Stimulated activated CD4-positive, alpha-beta T cell treated with anti-CD3 and anti-CD28 coated beads, Interleukin-4, amount 100 ng/mL, for 4 hours (primary cell): ENCODE measurements around the gene NPHP4.

Experiments used
- DNase-seq, 2 experiments: peaks; one replicate each; pipeline ENCODE4 v3.0.0-alpha.2; 2020

NPHP4 gene

DNA sequence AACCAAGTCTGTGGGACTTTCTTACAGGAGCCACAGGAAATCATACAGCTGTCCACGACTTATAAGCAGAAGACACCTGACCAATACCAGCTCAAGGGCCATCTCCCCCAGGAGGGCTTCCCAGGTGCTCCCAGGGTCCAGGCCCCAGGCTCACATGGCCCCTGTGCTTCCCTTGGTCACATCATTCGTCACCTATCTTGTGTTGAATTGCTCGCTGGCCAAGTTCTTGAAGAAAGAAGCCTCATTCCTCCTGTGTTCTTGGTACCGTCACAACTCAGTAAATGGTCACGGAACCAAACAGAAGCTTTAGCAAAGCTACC, 3.0 kb downstream of the NPHP4 start:
- DNase-seq: no peak

DNA sequence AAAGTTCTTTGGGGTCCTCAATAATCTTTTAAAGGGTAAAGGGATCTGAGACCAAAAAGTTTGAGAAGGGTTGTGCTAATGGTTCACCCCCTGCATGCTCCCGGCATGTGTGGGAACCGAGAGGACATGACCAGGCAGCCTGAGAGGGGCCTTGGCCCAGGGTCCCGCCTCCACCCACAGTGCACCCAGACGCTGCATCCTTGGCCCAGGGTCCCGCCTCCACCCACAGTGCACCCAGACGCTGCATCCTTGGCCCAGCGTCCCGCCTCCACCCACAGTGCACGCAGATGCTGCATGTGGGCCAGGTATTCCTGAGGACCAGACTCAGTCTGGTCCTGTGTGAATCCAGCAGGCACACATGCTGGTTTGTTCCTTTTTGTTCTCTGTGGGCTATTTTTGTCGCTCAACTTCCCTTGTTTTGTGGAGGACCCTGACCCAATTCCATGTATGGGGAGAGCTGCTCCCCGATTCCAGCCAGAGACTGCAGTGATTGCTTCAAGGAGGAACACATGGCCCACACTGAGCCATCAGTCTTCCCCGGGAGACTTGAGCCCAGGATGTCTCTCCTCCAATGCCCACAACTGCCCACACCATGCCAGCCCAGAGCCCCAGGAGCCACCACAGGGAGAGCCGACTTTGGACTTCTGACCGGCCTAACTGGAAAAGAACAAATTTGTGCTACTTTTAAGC, 3.5 kb downstream of the NPHP4 start:
- DNase-seq: no peak

DNA sequence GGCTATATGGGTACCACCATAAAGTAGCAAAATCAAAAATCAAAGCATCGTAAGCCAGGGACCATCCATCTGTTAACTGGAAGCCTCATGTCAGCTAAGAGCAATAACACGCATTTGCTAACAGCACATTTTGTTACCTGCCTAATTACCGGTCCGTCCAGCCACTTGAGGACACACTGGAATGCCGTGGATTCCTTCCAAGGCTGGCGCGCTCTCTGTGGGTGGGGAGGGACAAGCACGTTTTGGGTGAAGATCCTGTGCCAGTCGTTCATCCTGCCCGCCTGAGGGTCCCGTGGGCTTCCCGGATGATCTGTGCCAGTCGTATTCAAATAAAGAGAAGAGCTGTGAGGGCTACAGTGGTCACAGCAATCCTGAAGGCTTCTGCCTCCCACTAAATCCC, 6.2 kb downstream of the NPHP4 start:
- DNase-seq: no peak

DNA sequence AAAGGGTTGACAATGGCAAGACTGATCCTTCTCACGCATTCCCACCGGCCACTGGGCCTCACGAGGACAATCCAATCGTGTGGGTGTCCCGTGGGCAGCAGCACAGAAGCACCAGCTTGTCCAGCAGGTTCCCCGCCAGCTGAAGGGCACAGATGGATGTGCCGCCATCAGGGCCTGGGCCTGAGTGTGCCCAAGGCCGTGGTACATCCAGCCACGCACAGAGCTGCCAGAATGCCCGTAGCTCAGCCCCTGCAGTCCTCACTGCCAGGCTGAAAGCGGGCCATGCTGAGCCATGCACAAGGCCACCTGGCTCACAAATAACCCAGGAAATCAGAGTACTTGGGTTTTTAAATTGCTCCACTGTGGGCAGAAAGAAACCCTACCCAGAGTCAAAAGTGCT, 7.0 kb downstream of the NPHP4 start:
- DNase-seq: no peak

DNA sequence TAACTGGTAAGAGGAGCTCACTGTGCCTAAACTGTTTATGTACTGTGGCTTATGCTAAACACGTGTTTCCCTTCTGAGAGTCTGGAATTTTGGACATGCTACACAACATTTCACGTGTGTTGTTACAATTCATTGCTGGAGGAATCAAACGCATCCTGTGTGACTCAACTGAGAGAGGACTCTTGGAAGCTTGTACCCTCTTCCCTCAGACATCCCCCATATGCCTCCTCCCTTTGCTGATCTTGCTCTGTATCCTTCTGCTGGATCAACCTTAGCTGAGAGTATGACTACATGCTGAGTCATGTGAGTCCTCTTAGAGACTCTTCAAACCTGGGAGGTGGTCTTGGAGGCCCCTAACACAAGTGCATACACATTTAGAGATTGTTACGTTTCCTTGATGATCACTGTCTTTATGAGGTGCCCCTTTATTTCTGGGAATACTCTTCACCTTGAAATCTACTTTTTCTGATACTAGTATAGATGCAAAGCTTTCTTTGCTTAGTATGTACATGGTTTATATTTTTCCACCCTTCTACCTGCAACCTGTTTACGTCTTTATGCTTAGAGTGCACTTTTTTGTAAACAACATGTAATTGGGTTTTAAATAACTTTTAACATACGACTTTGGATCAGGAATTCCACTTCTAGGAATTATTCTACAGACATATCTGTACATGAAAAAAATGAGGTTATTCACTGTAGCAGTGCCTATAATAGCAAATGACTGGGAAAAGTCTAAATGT, 8.7 kb downstream of the NPHP4 start:
- no peak for DNase-seq

DNA sequence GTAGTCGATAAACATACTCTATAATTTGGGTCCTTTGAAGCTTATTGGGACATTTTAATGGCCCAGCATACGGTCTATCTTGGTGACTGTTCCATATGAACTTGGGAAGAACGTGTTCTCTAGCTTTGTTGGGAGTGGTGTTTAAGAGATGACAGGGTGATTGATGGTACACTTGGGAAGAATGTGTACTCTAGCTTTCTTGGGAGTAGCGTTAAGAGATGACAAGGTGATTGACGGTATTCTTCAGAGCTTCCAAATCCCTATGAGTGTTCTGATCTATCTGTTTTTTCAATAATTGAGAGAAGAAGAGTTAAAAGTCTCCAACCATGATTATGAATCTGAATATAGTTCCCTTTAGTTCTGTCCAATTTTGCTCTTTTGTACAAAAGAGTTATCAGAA, 9.4 kb downstream of the NPHP4 start:
- DNase-seq: no peak

DNA sequence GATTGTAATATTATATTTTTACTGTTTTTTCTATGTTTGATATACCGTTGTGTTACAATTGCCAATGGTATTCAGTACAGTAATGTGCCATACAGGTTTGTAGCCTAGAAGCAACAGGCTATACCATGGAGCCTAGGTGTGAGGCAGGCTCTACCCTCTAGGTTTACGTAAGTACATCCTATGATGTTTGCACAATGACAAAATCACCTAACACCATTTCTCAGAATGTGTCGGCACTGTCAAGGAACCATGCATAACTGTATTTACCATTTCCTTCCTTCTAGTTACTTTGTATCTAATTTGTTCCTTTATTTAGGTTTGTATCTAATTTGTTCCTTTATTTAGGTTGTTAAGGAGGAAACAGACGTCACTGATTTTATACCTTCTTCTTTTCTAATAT, 9.9 kb downstream of the NPHP4 start:
- DNase-seq: no peak

DNA sequence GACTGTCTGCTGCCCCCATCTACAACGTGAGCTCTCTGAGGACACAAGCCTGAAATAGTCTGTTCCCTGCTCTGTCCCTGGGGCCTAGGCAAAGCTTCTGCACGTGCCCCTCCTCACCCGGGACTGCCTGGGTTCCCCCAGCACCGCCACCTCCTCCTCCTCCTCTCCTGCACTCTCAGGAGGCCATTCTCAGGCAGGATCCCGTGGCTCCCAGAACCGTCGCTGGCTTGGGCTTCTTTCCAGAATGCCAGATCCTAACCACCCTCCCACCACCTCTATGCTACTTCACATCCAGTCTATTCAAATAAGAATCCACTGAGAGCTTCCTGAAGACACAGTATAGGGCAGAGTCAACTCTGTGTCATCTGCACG, 11.2 kb downstream of the NPHP4 start:
- no peak for DNase-seq

DNA sequence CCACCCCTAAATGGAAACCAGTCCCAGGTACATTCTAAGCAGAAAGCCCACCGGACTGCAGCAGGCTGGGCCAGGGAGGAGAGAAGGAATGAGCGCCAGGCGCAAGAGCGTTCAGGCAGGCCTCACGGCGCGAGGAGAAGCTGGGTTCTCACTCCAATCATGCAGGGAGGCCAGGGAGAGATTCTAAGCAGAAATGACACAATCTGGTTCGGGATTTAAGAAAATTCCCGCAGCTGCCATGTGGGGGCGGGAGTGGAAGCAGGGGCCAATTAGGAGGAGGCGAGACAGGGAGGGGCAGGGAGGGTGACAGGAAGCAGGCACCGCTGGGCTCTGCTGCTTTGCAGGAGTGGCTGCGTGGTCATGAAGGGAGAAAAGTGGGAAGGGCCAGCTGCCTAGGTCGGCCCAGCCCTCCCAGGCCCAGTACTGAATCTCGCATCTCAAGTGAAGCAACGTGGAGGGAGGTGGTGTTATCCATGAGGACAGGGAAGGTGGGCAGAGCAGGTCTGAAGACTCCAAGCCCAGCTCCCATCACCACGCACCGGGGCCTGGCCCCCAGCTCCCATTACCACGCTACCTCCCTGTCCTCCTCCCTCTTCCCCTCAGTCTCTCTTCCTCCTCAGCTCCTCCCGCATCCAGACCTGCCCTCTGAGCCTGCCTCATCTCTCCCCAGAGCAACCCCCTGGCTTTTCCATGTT, 11.8 kb downstream of the NPHP4 start:
- no peak for DNase-seq

DNA sequence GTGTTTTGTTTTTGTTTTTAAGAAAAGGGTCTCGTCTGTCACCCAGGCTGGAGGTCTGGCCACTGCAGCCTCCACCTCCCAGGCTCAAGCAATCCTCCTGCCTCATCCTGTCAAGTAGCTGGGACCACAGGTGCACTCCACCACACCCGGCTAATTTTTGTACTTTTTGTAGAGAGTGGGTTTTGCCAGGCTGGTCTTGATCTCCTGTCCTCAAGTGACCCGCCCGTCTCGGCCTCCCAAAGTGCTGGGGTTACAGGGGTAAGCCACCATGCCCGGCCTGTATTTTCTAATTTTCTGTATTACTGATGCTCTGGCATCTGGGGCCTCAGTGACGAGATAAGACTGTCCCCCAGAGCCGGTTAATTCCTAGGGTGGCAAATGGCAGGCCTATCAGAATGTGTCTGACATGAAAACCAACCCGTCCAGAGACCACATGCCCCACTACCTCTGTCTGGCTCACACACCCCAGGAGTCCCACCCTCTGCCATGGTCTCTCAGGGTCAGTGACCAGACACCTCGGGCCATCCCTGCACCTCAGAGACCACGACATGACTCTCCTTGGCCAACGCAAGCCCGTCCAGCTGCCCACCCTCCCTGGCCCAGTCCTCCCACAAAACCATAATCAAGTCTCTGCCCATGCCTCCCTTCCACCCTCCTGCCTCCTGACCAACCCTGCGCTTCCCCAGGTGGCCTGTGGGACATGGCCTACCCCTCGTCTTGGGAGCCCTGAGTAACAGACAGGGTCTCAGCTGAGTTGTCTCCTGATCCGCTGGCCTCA, 12.5 kb downstream of the NPHP4 start:
- DNase-seq: no peak

DNA sequence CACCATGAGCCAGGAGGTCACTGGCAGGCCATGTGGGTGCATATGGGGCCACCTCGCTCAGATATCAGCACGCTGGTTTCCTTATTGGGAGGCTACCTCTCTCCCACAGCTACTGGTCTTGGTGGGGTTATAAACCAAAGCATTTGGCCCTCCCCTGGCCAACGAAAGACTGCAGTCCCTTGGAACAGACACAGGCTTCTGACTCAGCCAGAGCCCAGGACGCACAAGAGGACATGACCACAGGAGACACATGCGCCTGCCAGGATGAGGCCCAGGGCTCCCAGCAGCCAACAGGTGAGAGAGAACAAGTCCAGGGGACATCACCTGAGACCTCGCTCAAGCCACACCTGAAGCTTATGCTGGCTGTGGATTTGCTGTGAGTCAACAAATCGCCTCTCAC, 13.8 kb downstream of the NPHP4 start:
- no peak for DNase-seq

DNA sequence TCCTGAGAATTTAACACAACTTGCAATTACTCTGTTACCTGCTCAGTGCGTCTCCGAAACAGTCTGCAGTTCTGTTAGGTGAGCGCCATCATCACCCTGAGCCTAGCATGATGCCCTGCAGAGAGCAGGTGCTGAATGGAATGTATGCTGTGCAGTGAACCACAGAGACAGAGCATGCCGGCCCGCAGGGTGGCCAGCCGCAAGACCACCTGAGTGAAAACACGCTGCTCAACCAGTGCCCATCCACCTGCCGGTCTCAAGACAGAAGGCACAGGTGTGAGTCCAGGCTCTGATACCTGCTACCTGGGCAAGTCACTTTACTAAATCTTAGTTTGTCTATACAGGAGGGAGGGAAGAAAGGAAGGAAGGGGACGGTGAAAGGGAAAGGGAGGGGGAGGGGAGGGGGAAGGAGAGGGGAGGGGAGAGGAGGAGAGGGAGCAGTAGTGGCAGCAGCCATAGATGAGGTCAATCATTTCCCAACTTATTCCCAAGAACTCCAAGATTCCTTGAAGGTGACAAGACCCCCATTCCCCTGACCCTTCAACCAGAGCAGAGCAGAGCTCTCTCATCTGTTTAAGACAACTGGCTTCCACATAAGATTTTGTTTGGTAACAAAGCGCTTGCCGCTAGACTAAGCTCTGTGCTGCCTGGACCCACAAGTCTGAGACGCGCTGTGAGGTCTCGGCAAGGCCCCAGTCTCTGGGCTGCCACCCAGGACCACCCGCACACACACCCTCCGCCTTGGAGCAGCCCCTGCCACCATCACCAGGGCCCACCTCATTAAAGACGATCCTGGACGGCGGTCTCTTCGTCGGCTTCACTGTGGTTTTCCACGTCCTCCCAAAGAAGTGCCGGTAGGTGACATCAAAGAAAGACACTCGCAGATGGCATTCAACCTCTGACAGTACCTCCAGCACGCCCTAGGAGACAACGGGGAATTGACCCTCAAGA, 14.5 kb downstream of the NPHP4 start:
- no peak for DNase-seq

DNA sequence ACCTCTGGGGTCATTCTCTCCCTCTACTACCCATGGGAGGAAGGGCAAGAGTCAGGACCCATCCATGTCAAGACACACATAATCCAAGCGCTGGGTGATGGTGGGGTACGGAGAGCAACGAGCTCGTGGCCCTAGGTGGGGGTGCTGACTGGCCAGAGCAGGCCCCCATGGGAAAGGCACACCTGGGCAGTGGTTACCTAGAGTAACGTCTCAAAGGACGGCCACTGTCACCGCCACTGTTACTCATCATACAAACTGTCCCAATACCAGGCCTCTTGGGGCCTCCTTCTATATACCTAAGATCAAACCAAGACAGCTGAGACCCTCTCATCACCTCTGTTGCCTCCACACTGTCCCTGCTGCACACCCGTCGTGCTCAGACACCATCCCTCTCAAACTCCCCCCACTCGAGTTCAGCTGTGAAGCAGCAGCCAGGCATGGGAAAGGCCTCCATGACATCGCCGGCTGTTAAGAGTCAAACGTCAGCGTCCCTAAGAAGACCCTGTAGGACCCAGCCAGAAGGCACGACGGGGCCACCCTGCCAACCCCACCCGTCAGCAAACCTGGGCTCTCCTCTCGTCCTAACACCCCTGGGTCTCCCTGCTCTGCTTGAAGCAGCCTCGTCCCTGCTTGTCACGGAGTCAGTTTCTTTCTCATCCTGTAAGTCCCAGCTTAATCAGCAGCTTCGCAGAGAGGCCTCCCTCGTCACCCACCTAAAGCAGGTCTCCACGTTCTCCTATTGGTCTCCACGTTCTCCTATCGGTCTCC, 15.3 kb downstream of the NPHP4 start:
- DNase-seq: no peak

DNA sequence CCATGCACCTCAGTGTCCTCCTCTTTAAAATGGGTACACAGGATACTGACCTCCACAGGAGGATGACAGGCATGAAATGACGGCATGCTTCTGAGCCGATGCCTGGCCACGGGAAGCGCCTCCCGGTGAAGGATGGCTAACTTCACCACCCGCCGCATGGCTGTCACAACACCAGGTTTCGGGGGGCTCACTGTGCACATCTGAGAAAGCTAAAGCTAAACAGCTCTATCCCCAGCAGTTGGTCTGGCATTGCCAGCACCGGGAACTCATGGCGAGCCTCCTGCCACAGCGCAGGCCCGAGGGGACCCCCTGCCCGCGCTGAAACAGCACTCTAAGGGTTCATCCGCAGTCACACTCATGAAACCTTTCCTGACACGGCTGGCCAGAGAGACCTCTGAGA, 16.0 kb downstream of the NPHP4 start:
- no peak for DNase-seq

DNA sequence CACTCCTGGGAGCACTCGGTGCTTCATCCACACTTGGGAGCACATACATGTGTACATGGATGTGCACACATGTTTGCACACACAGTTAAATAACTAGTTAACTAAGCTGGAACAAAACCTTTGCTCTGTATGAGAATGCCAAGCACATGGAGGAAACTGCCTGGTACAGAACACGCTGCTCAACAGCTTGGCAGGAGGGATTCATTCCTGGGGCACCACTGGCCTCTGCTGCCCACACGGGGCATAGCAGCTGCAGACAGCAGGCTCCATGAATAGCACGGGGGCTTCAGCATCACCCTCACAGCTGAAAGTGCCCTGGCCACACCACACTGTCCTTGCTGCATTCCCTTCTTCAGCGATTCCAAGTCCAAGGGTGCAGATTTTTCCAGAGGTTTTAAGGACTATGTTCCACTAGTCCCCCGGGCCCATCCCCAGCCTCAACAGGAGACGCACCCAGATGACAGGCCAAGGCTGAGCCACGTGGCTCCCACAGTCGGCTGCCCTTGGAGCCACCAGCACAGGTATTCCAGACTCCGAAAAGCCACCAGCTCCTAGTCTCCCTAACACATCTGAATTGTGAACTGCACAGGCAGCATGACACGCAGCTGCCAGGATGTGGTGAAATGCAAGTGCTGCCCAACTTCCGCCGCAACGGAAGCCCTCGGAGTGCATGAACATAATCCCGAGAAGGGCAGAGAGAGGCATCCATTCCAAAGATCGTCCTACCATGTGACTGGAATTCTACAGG, 16.9 kb downstream of the NPHP4 start:
- peak; percentile 37 to 38 for DNase-seq

DNA sequence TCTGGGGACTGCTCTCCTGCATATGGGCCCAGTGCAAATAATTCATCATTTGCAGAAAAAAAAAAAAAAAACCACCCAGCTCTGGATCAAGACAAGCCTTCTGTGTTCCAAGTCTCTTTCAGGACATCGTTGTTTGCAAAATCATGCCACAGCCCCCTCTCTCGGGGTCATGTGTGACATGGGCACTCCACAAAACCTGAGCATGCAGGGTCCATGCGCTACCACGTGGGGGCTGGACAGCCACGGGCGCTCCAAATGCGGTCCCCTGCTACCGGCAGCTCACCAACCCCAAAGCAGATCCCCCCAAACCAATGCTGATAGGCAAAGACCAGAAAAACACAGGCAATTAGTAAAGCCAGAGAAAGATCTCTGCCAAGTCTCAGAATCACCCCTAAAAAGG, 17.6 kb downstream of the NPHP4 start:
- no peak for DNase-seq

DNA sequence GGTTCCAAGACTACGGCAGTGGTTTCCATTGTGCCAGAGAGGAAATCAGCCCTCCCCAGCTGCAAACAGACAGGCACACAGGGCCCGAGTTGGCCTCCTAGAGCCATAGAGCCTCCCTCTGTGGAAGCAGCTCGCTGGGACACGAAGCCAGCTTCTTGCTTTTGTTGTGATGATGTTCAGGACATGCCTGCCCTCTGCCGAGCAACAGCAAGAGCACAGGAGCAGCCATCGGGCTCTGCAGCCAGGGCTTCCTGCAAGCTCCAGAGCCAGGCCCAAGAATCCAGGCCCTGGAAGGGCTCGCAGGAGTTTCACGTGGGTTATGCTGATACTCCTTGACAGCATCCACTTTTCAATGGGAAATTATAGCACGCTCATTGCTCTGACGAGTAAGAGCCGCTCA, 18.5 kb downstream of the NPHP4 start:
- no peak for DNase-seq

DNA sequence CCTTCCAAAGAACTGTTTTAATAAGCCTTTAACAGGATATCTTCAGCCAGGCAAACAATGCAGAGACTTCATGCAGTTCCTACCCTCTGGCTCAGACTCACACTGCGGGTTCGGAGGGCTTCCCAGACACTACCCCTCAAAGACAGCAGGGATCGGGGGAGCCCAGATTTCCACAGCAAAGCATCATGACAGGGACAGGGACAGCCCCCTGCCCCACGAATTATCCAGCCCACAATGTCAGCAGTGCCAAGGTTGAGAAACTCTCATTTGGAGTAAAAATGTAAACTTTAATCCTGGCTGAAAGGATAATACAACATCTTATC, 20.1 kb downstream of the NPHP4 start:
- DNase-seq: no peak

DNA sequence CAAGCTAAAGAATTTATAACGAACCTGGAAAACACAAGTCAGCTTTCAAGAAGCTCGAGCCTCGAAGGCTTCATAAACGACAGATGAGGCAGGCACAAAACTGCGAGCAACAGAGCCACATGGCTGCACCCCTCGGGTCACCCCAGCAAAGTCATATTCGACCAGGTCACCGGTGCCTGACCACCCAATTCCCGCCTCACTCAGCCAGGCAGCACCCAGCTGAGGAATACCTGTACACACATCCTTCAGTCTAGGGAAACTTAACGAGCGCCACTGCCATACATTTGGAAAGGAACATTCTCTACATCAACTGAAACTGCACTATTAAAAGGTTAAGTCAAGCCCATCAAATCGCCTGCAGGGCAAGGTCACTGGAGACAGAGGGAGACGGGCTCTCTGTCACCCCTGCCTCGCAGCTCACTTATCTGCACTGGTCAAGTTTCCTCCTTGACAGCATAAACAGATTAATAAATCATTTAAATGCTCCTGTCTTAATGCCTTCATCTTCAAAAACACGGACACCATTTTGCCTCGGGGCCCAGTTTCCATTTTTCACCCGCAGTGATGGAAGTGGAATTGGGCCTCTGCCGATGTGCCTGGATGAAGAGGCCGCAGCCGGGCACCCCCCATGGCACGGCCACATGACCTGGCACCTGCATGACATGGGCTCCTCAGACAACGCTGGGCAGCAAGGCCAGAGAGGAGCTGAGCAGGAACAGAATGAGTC, 20.6 kb downstream of the NPHP4 start:
- no peak for DNase-seq

DNA sequence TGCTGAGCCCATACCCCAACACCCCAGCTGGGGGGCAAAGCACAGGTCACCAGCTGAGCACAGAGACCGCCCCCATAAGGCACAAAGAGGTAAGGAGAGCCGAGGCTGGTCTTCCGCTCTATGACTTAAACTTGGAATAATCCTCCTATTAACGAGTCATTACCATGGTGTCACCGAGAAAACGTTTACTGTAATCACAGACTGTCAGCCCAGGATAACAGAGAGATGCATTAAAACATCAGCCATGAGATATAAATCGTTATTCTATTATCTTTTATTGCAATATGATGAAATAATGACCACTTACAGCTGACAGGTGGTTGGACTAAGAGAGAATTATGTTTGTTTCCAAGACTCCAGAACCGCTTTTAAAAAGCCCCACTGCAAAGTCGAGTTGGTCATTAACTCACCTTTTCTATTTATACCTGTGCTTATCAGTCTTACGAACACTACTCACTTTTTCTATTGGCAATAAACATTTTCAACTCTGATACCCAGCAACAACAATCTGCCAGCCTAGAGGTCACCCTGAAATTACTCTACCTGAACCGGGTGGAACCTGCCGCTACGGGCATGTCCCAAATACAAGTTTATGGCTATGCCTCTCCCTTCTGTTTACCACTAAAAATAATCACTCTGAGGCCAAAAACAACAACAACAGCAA, 21.5 kb downstream of the NPHP4 start:
- DNase-seq: no peak
